Loucy (cell line): ENCODE measurements around the gene PIGQ.
A peak's percentile ranks its signal among the peaks of the same experiment; 100 is the strongest.

Experiments used
- H2AFZ ChIP-seq: fragments of 200-600 bp; sonication (generic); 2 replicates; pipeline ENCODE4 v1.6.0; 2016; ENCODE audit warnings: antibody characterized with exemption, mild to moderate bottlenecking, low read length, moderate library complexity
- H3F3A ChIP-seq: fragments of 200-600 bp; 2 replicates; pipeline ENCODE4 v1.6.0; 2016; ENCODE audit warnings: antibody characterized with exemption, low read depth, mild to moderate bottlenecking
- H3K27me3 ChIP-seq: fragments of 200-600 bp; sonication (generic); 2 replicates; pipeline ENCODE4 v1.6.1; 2014; ENCODE audit warnings: low read length, mild to moderate bottlenecking; ENCODE audit not compliant: insufficient read depth, poor library complexity, severe bottlenecking
- H3K36me3 ChIP-seq: fragments of 200-600 bp; sonication (generic); 2 replicates; pipeline ENCODE4 v1.6.1; 2016; ENCODE audit warnings: low read length; ENCODE audit not compliant: insufficient read depth
- H3K4me1 ChIP-seq: fragments of 200-600 bp; sonication (generic); 2 replicates; pipeline ENCODE4 v1.5.1; 2014; ENCODE audit warnings: low read length, mild to moderate bottlenecking; ENCODE audit not compliant: insufficient read depth, poor library complexity, severe bottlenecking
- H3K4me2 ChIP-seq: fragments of 200-600 bp; sonication (generic); 2 replicates; pipeline ENCODE4 v1.6.0; 2014; ENCODE audit warnings: antibody characterized with exemption, low read length, low read depth, mild to moderate bottlenecking; ENCODE audit not compliant: poor library complexity, severe bottlenecking
- H3K4me3 ChIP-seq: fragments of 200-600 bp; sonication (generic); 2 replicates; pipeline ENCODE4 v1.5.1; 2014; ENCODE audit warnings: low read length, mild to moderate bottlenecking, mixed read lengths; ENCODE audit not compliant: poor library complexity, severe bottlenecking
- H3K79me2 ChIP-seq: fragments of 200-600 bp; sonication (generic); 2 replicates; pipeline ENCODE4 v1.6.1; 2014; ENCODE audit warnings: low read length; ENCODE audit not compliant: insufficient read depth
- H3K9ac ChIP-seq: fragments of 200-600 bp; sonication (generic); 2 replicates; pipeline ENCODE4 v1.6.0; 2014; ENCODE audit warnings: mild to moderate bottlenecking, low read depth, low read length, moderate library complexity; ENCODE audit not compliant: poor library complexity, severe bottlenecking
- H3K9me2 ChIP-seq: fragments of 200-600 bp; sonication (generic); replicated peaks from 2 replicates; pipeline ENCODE4 v1.6.1; 2016; ENCODE audit warnings: low read depth, low read length, mixed read lengths
- H3K9me3 ChIP-seq: fragments of 200-600 bp; sonication (generic); 2 replicates; pipeline ENCODE4 v1.6.1; 2014; ENCODE audit warnings: mild to moderate bottlenecking, antibody characterized with exemption, low read length, low read depth; ENCODE audit not compliant: insufficient read depth
- H4K20me1 ChIP-seq: fragments of 200-600 bp; sonication (generic); 2 replicates; pipeline ENCODE4 v1.6.0; 2014; ENCODE audit warnings: antibody characterized with exemption, low read length, mild to moderate bottlenecking; ENCODE audit not compliant: insufficient read depth, poor library complexity, severe bottlenecking
- EZH2phosphoT487 ChIP-seq: fragments of 200-600 bp; IDR thresholded peaks from 2 replicates; pipeline ENCODE4 v1.6.1; 2018; ENCODE audit warnings: antibody characterized with exemption, mild to moderate bottlenecking, moderate library complexity, borderline replicate concordance
- TF ChIP-seq, protein P1 (sequence below): fragments of 200-600 bp; sonication (generic); conservative IDR thresholded peaks from 2 replicates; pipeline ENCODE4 v1.5.1; 2014; ENCODE audit warnings: mild to moderate bottlenecking, antibody characterized with exemption, low read length

PIGQ gene

DNA sequence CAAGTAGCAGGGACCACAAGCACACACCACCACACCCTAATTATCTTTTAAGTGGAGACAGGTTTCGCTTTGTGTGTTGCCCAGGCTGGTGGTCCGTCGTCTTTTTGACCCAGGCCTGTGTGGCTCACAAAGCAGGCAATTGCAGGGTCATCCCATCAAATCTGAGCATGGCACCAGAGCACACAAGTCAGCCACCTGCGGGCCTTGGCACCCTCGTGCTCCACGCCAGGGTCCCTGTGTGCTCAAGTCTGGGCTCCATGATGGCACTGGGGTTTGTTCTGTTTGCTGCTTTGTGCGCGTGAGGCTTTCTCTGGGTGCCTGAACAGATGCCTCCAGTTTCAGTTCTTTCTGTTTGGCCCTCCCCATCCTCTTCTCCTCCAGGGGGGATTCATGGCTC, 44.6 kb upstream of the PIGQ start:
- Histone ChIP-seq H3K4me3 (no peak overlapping the region), H3K27me3 (no peaks in the 10 kb centered on the region), H3F3A (no peaks in the 10 kb centered on the region), H3K9me3 (no peaks in the 10 kb centered on the region), H4K20me1 (peaks cover 9% of the 10 kb centered on the region), H3K9me2 (no peaks in the 10 kb centered on the region), H3K9ac (no peak overlapping the region), H3K4me2 (no peak overlapping the region), H3K36me3 (no peaks in the 10 kb centered on the region), H2AFZ (no peak overlapping the region), H3K79me2 (peaks cover 24% of the 10 kb centered on the region), H3K4me1 (peaks cover 8% of the 10 kb centered on the region)
- TF ChIP-seq, protein P1, sequence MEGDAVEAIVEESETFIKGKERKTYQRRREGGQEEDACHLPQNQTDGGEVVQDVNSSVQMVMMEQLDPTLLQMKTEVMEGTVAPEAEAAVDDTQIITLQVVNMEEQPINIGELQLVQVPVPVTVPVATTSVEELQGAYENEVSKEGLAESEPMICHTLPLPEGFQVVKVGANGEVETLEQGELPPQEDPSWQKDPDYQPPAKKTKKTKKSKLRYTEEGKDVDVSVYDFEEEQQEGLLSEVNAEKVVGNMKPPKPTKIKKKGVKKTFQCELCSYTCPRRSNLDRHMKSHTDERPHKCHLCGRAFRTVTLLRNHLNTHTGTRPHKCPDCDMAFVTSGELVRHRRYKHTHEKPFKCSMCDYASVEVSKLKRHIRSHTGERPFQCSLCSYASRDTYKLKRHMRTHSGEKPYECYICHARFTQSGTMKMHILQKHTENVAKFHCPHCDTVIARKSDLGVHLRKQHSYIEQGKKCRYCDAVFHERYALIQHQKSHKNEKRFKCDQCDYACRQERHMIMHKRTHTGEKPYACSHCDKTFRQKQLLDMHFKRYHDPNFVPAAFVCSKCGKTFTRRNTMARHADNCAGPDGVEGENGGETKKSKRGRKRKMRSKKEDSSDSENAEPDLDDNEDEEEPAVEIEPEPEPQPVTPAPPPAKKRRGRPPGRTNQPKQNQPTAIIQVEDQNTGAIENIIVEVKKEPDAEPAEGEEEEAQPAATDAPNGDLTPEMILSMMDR = no peak

DNA sequence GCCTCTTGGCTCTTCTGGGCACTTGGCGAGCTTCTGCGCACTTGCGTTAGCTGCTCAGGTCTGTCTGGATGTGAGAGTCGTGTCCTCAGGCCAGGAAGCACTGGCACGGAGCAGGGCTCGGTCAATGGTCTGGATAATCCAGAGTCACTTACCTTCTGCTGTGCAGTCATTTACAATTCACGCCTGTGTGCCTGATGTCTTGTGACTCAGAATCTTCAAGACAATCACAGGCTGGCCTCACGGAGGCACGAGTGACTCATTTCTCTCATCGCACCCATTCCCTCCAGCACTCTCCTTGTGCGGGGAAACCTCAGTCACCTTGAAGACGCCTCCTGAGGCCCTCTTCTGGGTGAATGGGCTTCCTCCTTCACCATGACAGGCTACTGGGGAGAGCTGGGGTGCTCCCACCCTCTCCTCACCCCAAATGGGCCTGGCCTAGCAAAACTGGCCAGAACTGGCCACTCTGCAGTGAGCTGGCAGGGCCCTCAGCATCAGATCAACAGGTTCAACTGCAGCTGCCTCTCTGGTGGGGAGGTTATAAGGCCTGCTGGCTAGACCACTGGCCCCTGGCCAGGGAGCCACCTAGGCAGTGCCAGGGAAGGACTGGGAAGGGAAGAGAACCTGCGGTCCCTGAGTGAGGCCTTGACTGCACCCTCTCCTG, 44.1 kb upstream of the PIGQ start:
- peaks cover 9% of the 10 kb centered on the region for H4K20me1 ChIP-seq
- peak overlapping the region; percentile 85 for H3K9ac ChIP-seq

DNA sequence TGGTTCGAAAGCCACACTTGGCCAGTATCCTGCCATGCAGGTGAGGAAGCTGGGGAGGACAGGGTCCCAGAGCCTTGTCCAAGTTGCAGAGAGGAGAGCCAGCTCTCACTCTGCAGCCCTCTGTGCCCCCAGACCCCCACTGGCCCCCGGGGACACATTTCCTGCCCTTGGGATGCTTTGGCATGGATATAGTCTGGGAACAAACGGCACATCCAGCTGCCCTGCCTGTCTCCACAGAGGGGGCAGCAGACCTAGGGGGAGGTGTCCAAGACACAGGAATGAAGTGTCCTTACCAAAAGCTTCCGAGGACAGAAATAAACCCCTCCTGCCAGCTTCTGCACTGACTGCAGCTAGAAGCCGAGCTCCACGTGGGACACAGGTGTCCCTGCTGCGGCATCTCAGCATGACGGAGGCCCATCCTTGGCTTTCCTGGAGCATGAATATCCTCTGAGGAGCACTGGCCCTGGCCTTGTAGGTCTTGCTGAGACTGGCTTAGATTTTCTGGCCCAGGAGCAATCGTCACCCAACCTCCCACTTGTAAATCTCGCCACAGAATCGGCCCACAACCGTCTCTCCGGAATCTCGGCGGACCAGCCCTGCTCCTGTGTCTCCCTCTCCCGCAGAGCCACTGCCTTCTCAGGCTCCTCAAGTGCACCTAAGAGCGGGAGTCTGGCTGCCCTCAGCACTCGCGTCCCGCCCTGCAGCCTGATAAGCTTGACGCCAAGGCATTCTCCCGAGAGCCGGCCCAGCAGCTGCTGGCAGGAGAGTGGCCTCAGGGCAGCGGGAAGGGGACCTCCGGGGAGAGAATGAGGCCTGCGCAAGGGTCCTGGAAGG, 43.4 kb upstream of the PIGQ start:
- peaks cover 9% of the 10 kb centered on the region for H4K20me1 ChIP-seq

More for the DNA sequence above, 44.1 kb upstream of the PIGQ start:
- Histone ChIP-seq H3K4me2 (peak overlapping the region; percentile 82), H3K4me1 (peaks cover 8% of the 10 kb centered on the region), H3K9me3 (no peaks in the 10 kb centered on the region), H3K27me3 (no peaks in the 10 kb centered on the region), H3K4me3 (peak overlapping the region; percentile 82), H3F3A (no peaks in the 10 kb centered on the region), H3K9me2 (no peaks in the 10 kb centered on the region), H3K36me3 (no peaks in the 10 kb centered on the region), H2AFZ (no peak overlapping the region), H3K79me2 (peaks cover 29% of the 10 kb centered on the region)
- TF ChIP-seq, protein P1 = no peak
- no peak for TF ChIP-seq EZH2phosphoT487

More for the DNA sequence above, 43.4 kb upstream of the PIGQ start:
- H2AFZ ChIP-seq = 0 out of 2 replicates have a peak overlapping the region, but pooled peaks have one; percentile 19
- H3K4me2 ChIP-seq = peak overlapping the region; percentile 82
- peaks cover 8% of the 10 kb centered on the region for H3K4me1 ChIP-seq
- H3K4me3 ChIP-seq = peak overlapping the region; percentile 82
- no peaks in the 10 kb centered on the region for H3K27me3 ChIP-seq
- H3K36me3 ChIP-seq = no peaks in the 10 kb centered on the region
- TF ChIP-seq, protein P1 = no peak
- TF ChIP-seq EZH2phosphoT487 = no peak
- no peaks in the 10 kb centered on the region for H3K9me3 ChIP-seq
- peak overlapping the region; percentile 85 for H3K9ac ChIP-seq
- no peaks in the 10 kb centered on the region for H3F3A ChIP-seq
- H3K9me2 ChIP-seq = no peaks in the 10 kb centered on the region
- H3K79me2 ChIP-seq = peaks cover 36% of the 10 kb centered on the region
